Mononuclear cell (primary cell): ENCODE measurements around the gene BRICD5. TPM values are rescaled to one million over a fixed set of nuclear protein-coding genes. Genes with fewer than 3 reads are reported as not detected.

Source experiments
- H3K27me3 ChIP-seq: 2 replicates; pipeline ENCODE4 v1.6.0; 2011; ENCODE audit warnings: low read length, control low read depth; ENCODE audit not compliant: insufficient read depth
- H3K4me1 ChIP-seq: 2 replicates; pipeline ENCODE4 v1.5.1; 2011; ENCODE audit warnings: mild to moderate bottlenecking, low read length, control low read depth; ENCODE audit not compliant: insufficient read depth
- H3K4me3 ChIP-seq: 2 replicates; pipeline ENCODE4 v1.5.1; 2011; ENCODE audit warnings: mild to moderate bottlenecking, low read length, moderate library complexity
- H3K9me3 ChIP-seq: 2 replicates; pipeline ENCODE4 v1.5.1; 2011; ENCODE audit warnings: low read depth, mild to moderate bottlenecking, control low read depth, low read length
- total RNA-seq: library from RNA; depleted of rRNA; stranded (reverse); fragments of >200 nt; gene quantifications from one replicate; pipeline ENCODE4 v1.2.3, GENCODE V29; 2012

Gene BRICD5
- total RNA-seq, 1 donor: 0.84 TPM

GRCh38 chr16:2176047-2176446, 34.6 kb downstream of the BRICD5 start:
- no peaks in the 10 kb centered on the region for H3K9me3 ChIP-seq
- no peaks in the 10 kb centered on the region for H3K4me1 ChIP-seq
- H3K4me3 ChIP-seq: no peak overlapping the region
- H3K27me3 ChIP-seq: no peaks in the 10 kb centered on the region

DNA sequence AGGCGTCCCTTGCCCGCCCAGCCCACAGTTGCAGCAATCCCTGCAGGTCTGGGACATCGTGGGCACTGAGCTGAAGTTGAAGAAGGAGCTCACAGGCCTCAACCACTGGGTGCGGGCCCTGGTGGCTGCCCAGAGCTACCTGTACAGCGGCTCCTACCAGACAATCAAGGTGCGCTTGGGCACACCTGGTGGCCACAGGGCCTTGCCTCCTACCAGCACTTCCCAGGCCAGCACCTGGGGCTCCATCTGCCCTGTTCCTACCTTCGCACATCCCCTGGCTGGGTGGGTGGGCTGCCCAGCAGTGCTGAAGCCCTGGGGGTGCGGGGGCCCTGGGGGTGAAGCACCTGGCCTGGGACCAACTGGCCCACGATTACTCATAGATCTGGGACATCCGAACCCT, 35.2 kb downstream of the BRICD5 start:
- H3K4me3 ChIP-seq: no peak overlapping the region
- H3K4me1 ChIP-seq: no peaks in the 10 kb centered on the region
- H3K27me3 ChIP-seq: no peaks in the 10 kb centered on the region
- no peaks in the 10 kb centered on the region for H3K9me3 ChIP-seq

DNA sequence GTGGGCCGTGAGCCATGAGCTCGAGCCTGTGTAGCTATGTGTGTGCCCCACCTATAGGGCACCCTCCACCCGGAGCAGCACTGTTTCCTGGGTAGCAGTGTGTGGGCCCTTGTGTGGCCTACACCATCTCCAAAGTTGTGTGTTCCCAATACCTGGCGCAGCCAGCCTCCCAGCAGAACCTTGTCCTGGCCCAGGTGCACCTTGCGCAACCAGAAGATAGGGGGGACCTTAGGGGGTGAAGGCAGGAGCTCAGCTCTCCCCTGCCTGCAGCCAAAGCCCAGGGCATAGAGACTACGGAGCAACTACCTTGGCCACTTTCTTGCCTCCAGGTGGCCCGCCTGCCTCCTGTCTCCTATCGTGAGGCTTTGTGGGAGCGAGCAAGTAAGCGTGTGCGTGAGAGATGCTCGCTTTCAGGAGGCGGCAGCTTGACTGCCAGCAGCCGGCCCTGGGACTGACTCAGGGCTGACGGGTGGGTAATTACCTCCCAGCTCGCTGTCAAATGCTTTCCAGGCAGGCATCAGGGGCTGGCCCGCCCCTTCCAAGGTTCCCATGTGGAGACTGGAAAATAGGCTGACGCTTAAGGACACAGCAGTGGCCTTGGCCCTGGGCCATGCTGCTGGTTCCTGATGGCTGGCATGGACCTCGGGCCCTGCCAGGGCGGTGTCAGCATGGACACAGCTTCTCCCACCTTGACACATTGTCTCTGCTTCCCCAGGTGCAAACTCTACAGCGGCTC, 36.1 kb downstream of the BRICD5 start:
- H3K4me1 ChIP-seq: no peaks in the 10 kb centered on the region
- H3K4me3 ChIP-seq: no peak overlapping the region
- no peaks in the 10 kb centered on the region for H3K9me3 ChIP-seq
- no peaks in the 10 kb centered on the region for H3K27me3 ChIP-seq

- H3K9me3 ChIP-seq: no peaks in the 10 kb centered on the region
- no peaks in the 10 kb centered on the region for H3K4me1 ChIP-seq
- no peaks in the 10 kb centered on the region for H3K27me3 ChIP-seq
- no peak overlapping the region for H3K4me3 ChIP-seq
Measured at GRCh38 chr16:2173916-2174315, 36.7 kb downstream of the BRICD5 start.

- no peaks in the 10 kb centered on the region for H3K27me3 ChIP-seq
- no peaks in the 10 kb centered on the region for H3K9me3 ChIP-seq
- no peaks in the 10 kb centered on the region for H3K4me1 ChIP-seq
- H3K4me3 ChIP-seq: no peak overlapping the region
Measured at GRCh38 chr16:2173366-2173765, 37.3 kb downstream of the BRICD5 start.

- Histone ChIP-seq H3K4me1 (no peaks in the 10 kb centered on the region), H3K9me3 (no peaks in the 10 kb centered on the region), H3K4me3 (no peak overlapping the region), H3K27me3 (no peaks in the 10 kb centered on the region)
Measured at GRCh38 chr16:2172688-2173335, 37.9 kb downstream of the BRICD5 start.

DNA sequence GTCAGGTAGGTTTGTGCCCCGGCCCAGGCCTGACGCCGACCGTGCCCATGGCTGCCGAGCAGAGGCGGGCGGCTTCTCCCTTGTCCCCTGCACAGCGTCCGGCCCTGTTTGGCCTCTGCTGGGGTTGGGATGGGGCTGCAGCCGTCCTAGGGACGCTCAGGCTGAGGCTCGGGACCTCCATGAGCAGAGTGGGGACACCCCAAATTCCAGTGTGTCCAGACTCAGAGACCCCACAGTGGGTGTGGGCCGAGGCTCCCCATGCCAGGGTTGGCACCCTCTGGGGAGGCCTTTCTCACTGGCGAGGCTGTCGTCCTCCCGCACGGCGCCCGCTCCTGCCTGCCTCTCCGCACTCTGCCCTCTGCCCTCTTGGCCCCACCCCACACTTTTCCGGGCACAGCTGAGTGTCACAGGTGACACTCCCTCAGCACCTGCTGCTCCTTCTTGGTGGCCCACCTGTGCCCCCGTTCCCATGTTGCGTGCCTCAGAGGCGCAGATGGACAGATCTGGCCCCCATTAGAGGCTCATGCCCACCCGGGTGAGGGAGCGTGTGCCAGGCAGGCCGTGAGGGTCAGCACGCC, 39.0 kb downstream of the BRICD5 start:
- no peak overlapping the region for H3K4me3 ChIP-seq
- H3K4me1 ChIP-seq: no peaks in the 10 kb centered on the region
- no peaks in the 10 kb centered on the region for H3K27me3 ChIP-seq
- no peaks in the 10 kb centered on the region for H3K9me3 ChIP-seq

DNA sequence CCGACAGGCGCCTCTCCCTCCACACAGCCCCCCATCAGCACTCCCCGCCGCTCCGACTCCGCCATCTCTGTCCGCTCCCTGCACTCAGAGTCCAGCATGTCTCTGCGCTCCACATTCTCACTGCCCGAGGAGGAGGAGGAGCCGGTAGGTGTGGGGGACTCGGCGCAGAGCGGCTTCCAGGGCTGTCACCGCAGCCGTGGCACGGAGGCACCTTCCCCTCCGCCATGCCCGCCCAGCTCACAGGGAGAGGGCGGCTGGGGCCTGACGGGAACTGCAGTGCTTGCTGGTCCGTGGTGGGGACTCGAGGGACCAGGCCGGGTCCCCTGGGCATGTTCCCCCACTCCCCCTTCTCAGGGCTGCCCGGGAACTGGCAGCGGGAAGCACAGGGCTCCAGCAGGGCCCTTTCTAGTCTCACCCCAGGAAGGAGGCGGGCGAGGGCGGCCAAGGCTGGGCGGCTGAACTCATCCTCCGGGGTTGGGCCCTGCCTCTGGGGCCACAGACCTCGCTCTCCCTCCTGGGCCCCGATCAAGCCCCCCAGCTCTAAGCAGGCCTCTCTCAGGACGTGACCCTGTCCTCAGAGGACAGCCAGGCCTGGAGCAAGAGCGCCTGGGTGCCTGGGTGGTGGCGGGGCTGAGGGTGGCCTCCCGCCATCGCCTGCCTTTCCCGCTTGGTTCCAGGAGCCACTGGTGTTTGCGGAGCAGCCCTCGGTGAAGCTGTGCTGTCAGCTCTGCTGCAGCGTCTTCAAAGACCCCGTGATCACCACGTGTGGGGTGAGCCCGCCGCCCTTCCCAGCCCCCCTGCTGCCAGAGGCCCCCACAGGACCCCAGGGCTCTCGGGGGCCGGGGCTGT, 39.9 kb downstream of the BRICD5 start:
- Histone ChIP-seq H3K4me1 (no peaks in the 10 kb centered on the region), H3K4me3 (no peak overlapping the region), H3K9me3 (no peaks in the 10 kb centered on the region), H3K27me3 (no peaks in the 10 kb centered on the region)

DNA sequence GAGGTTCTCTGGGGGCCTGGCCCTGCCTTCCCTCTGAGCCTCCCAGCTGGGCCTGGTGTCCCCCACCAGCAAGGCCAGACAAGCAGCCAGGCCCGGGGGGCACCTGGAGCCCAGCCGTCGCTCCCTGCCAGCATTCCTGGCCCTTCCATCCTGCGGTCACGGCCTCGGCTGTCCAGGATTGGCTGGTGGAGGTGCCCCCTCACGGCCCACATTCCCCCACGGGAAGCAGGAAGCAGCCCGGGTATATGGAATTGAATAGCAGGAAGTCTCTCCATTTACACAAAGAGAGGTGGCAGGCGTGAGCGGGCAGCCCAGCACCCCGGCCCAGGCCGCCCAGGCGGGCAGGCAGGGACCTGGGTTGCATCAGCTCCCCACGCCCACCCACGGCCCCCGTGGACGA, 40.6 kb downstream of the BRICD5 start:
- H3K4me1 ChIP-seq: no peaks in the 10 kb centered on the region
- H3K9me3 ChIP-seq: no peaks in the 10 kb centered on the region
- no peaks in the 10 kb centered on the region for H3K27me3 ChIP-seq
- H3K4me3 ChIP-seq: no peak overlapping the region

GRCh38 chr16:2167068-2167638, 43.5 kb downstream of the BRICD5 start:
- Histone ChIP-seq H3K4me1 (no peaks in the 10 kb centered on the region), H3K27me3 (no peaks in the 10 kb centered on the region), H3K9me3 (no peaks in the 10 kb centered on the region), H3K4me3 (no peak overlapping the region)

DNA sequence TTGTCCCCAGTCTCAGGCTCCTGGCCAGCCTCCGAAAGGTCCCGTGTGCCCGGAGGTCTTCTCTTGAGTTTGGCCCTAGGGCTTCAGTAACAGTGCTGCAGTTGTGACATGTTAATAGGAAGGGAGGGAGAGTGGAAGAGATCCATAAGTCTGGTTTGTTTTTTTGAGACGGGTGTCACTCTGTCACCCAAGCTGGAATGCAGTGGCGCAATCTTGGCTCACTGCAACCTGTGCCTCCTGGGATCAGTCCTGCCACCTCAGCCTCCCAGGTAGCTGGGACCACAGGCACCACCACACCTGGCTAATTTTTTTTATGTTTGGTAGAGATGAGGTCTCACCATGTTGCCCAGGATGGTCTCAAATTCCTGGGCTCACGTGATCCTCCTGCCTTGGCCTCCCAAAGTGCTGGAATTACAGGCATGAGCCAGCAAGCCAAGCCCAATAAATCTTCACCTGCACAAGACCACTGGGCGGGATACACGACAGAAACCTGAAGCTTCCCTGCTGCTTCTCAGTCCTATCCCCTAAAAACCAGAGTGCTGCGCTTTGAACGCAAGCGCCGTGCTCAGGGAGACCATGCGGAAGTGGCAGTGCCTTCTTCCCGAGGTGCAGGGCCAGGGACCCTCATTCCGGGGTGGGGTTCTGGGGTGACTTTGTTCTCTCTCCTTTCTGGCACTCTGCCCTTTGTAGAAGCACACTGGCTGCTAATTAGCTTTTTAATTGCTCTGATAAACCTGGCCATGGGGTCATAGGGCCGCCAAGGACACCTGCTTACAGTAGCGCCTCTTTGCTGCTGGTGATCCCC, 44.2 kb downstream of the BRICD5 start:
- Histone ChIP-seq H3K4me1 (no peaks in the 10 kb centered on the region), H3K4me3 (no peak overlapping the region), H3K9me3 (no peaks in the 10 kb centered on the region), H3K27me3 (no peaks in the 10 kb centered on the region)

DNA sequence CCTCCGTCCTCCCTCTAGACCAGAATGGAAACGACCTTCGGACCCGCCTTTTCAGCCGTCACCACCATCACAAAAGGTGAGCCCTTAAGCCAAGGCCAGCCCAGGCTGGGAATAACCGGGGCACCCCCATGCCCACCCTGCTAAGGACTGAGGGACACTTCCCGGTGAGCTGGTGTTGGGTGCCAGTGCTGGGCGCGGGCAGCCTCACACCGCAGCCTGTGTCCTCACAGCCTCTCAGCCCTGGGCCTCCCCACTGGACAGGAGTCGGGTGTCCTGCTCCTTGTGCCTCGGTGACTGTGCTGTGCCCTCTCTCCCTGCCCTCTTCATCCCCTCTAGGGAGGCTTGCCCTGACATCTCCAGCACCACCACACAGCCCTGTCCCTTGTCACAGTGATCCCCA, 44.8 kb downstream of the BRICD5 start:
- Histone ChIP-seq H3K9me3 (no peaks in the 10 kb centered on the region), H3K27me3 (no peaks in the 10 kb centered on the region), H3K4me3 (no peak overlapping the region), H3K4me1 (no peaks in the 10 kb centered on the region)

- H3K9me3 ChIP-seq: no peaks in the 10 kb centered on the region
- H3K4me1 ChIP-seq: no peaks in the 10 kb centered on the region
- no peaks in the 10 kb centered on the region for H3K27me3 ChIP-seq
- H3K4me3 ChIP-seq: no peak overlapping the region
Measured at GRCh38 chr16:2163211-2163881, 47.3 kb downstream of the BRICD5 start.

GRCh38 chr16:2162676-2163118, 48.0 kb downstream of the BRICD5 start:
- Histone ChIP-seq H3K4me3 (no peak overlapping the region), H3K9me3 (no peaks in the 10 kb centered on the region), H3K27me3 (no peaks in the 10 kb centered on the region), H3K4me1 (peaks cover 5% of the 10 kb centered on the region)
